GM23248 (cell line): ENCODE measurements around the gene RORB.

Experiments
- EZH2 ChIP-seq: fragments of 200-600 bp; sonication (generic); IDR thresholded peaks from 2 replicates; pipeline ENCODE4 v1.6.1; 2018; ENCODE audit warnings: antibody characterized with exemption, mild to moderate bottlenecking; ENCODE audit not compliant: insufficient read depth, poor library complexity, severe bottlenecking
- EZH2phosphoT487 ChIP-seq: fragments of 200-600 bp; sonication (generic); IDR thresholded peaks from 2 replicates; pipeline ENCODE4 v1.6.1; 2018; ENCODE audit warnings: antibody characterized with exemption, moderate library complexity, mild to moderate bottlenecking, low read depth; ENCODE audit not compliant: insufficient read depth

- TF ChIP-seq EZH2: no peak
- TF ChIP-seq EZH2phosphoT487: no peak
Measured at GRCh38 chr9:74499111-74499601, 2.0 kb downstream of the RORB start.
